ENCODE data around the gene SERPINA10.
"Not testable (repeated sequence)": the region's sequence is repeated elsewhere in the genome, so short reads cannot be mapped to it uniquely, and the experiment has no call there.

SERPINA10 gene

GRCh38 chr14:94313991-94314655 is 21.1 kb upstream of the SERPINA10 start:
- no peak for DNase-seq (ENCODE audit: low read depth in 4 of 4, low spot score in 1 of 4)

DNA sequence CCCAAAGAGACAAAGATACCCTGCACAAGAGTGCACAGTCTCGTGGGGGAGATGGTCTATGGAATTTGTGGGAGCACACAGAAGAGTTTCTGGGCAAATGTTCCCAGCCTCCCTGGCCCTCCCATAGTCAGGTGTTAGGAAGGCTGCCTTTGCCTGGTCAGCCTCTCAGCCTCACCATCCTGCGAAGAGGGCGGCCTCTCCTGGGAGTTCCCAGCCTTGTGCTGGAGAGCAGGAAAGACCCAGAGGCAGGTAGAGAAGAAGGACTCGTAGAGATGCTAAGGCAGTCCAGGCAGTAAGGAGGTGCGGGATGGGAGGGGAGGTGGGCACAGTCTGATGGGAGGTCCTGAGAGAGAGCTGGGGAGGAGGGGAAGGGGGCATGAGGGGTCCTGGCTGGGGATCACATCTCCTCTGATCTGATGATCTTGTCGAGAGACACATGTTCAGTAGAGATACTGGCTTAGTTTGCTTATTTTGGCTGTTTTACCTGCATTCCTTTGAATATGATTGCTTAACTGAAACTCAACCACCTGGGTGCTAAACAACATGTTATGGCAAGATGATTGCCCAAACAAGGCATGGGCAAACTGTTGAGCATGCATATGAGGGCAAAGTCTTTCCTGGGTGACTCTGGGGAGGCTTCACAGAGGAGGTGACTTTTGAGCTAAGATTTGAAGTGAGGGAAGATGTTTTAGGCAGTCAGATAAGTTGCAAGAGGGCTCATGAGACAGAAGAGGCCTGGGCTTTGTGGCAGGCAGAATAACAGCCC is 19.6 kb upstream of the SERPINA10 start:
- DNase-seq (ENCODE audit: low read depth in 4 of 4, low spot score in 1 of 4), result no peak

DNA sequence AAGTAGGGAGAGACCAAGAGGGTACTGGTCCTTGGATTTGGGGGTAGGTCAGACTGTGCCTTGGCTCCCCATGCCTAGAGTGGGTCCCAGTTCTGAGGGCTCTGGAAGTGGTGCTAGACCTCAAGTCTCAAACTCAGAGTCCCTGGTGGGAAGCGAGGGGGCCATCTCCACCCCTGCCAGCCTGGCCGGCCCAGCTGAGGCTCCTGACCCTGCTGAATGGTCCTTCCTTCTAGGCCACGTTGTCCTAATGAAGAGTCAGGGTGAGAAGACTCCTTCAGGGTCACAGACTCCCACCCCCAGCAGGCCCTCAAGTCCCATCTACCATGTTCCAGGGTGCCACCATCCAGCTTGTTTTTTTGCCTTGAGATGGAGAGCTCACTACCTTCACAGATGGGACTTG is 17.2 kb upstream of the SERPINA10 start:
- no peak for DNase-seq (ENCODE audit: low read depth in 4 of 4, low spot score in 1 of 4)

- DNase-seq (ENCODE audit: low read depth in 4 of 4, low spot score in 1 of 4), result no peak
Observed at GRCh38 chr14:94309721-94310120, 16.7 kb upstream of the SERPINA10 start.

DNA sequence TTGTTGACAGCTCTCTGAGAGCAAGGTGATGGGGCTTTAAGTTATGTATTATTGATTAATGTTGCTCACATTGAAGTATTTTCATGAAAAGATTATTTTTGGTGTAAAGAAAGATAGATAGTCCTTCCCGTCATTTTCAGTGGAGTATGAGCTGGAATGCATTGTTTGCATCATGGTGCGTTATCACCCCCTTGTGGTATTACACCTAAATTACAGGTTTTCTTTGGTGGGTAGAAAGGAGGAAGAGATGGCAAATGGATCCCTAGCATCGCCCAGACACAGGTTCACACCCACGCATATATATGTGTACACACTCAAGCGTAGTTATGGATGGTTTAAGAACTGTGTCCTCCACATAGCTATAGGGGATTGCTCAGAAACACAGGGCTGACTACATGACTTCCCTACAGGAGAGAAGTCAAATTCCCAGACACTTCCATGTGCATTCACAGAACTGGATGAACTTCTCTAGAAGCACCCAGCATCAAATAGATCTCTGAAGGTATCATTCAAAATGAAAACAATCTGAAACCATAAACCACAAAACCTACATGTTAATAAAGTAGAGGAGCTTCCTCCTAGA is 14.4 kb upstream of the SERPINA10 start:
- DNase-seq (ENCODE audit: low read depth in 4 of 4, low spot score in 1 of 4), result no peak

GRCh38 chr14:94306047-94306978 is 13.2 kb upstream of the SERPINA10 start:
- no peak for DNase-seq (ENCODE audit: low read depth in 4 of 4, low spot score in 1 of 4)

- DNase-seq (ENCODE audit: low read depth in 4 of 4, low spot score in 1 of 4), result no peak
Observed at GRCh38 chr14:94305620-94306019, 12.6 kb upstream of the SERPINA10 start.

DNA sequence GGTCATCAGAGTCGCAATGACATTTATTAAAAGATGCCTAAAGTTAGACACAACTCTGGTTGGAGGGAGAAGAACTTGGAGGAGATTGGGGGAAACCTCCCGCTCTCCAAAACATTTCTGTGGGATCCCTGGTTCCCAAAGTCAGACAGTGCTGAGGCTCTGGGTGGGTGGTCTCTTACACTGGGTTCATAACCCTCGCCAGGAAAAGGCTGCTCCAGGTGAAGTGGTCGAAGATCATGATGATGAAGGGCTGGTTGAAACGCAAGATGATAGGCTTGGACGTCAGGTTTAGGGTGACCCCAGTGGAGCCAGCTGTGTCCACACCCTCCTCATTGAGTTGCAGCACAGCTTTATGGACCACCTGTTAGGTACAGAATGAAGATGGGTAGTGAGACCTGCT is 11.2 kb upstream of the SERPINA10 start:
- DNase-seq (ENCODE audit: low read depth in 4 of 4, low spot score in 1 of 4), result no peak

DNA sequence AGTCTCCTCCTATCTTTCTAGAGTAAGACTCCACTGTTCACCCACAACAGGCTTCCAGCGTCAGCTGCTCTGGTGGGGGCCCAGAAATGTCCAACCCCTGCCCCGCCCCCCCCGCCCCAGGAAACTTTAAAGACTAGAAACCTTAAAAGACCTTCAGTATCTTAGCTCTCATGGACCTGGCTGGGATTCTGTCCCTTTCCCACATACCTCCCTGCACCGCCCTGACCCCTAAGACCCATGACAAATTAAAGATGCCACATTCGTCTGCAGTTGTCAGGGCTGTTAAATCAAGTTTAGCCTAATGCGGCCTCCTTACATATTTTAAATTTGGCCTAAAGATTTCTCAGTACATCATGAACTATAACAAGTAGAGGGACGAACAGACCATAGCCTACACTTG is 10.0 kb upstream of the SERPINA10 start:
- no peak for DNase-seq (ENCODE audit: low read depth in 4 of 4, low spot score in 1 of 4)

DNA sequence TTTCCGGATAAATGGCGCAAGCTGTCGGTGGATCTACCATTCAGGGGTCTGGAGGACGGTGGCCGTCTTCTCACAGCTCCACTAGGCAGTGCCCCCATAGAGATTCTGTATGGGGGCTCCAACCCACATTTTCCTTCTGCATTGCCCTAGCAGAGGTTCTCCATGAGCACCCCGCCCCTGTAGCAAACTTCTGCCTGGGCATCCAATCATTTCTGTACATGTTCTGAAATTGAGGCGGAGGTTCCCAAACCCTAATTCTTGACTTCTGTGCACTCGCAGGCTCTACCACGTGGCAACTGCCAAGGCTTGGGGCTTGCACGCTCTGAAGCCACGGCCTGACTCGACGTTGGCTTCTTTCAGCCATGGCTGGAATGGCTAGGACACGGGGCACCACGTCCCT is 5.1 kb upstream of the SERPINA10 start:
- DNase-seq (ENCODE audit: low read depth in 4 of 4, low spot score in 1 of 4), result no peak

GRCh38 chr14:94296181-94296545 is 3.1 kb upstream of the SERPINA10 start:
- not testable (repeated sequence) for DNase-seq (ENCODE audit: low read depth in 4 of 4, low spot score in 1 of 4)

DNA sequence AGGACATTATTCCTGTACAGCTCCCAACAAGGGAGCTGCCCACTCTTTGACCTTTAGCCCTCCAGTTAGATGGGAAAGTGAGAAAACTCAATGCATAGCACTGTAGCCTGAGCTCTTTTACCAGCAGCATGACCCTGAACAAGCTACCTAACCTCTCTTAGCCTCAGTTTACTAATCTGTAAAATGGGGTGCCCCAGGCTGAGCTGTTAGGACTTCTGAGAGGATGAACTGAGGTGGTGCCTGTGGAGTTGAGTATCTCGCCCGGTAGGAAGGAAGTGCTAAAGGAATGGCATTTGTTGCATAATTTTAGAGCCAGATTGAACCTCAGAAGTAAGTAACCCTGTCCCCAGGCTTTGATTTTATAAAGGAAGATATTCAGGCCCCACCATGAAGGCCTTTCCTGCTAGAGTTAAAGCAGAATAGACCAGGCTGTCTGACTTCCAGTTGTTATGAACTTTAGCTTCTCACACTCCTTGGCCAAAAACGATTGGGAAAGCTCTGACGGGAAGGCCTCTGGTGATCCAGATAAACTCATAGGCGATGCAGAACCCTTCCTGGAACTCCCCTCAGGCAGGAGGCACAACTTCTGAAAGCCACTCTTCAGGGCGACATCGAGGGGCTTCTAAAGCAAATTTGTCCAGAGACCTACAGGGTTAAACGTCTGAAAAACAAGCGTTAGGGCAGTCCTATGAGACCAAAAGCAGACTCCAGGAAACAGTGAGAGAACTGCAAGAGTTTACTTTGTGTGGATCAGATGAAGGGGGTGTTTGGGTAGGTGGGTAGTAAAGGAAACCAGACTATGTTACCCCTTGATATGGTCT is 2.5 kb upstream of the SERPINA10 start:
- DNase-seq (ENCODE audit: low read depth in 4 of 4, low spot score in 1 of 4), result no peak

GRCh38 chr14:94293578-94293924 is 483 bp upstream of the SERPINA10 start:
- no peak for DNase-seq (ENCODE audit: low read depth in 4 of 4, low spot score in 1 of 4)

DNA sequence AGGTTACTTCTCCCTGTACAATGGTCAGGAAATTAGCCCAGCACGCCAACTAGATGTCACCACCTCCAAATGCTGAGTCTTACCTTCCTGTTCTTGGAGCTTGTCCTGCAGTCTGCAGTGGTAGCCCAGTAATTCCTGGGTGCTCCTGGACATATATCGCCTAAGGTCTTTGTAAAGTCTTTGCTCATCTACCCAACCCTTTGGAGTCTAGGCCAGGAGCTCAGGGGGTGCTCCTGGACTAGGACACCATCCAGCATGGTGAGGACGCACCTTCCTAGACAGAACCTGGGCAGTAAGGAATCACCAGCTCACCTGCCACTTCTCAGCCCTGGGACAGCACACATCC is 569 bp downstream of the SERPINA10 start:
- no peak for DNase-seq (ENCODE audit: low read depth in 4 of 4, low spot score in 1 of 4)

- no peak for DNase-seq (ENCODE audit: low read depth in 4 of 4, low spot score in 1 of 4)
Observed at GRCh38 chr14:94291906-94292525, 1.1 kb downstream of the SERPINA10 start.

- no peak for DNase-seq (ENCODE audit: low read depth in 4 of 4, low spot score in 1 of 4)
Observed at GRCh38 chr14:94291159-94291905, 1.7 kb downstream of the SERPINA10 start.

GRCh38 chr14:94290197-94290596 is 2.9 kb downstream of the SERPINA10 start:
- DNase-seq (ENCODE audit: low read depth in 4 of 4, low spot score in 1 of 4), result no peak

DNA sequence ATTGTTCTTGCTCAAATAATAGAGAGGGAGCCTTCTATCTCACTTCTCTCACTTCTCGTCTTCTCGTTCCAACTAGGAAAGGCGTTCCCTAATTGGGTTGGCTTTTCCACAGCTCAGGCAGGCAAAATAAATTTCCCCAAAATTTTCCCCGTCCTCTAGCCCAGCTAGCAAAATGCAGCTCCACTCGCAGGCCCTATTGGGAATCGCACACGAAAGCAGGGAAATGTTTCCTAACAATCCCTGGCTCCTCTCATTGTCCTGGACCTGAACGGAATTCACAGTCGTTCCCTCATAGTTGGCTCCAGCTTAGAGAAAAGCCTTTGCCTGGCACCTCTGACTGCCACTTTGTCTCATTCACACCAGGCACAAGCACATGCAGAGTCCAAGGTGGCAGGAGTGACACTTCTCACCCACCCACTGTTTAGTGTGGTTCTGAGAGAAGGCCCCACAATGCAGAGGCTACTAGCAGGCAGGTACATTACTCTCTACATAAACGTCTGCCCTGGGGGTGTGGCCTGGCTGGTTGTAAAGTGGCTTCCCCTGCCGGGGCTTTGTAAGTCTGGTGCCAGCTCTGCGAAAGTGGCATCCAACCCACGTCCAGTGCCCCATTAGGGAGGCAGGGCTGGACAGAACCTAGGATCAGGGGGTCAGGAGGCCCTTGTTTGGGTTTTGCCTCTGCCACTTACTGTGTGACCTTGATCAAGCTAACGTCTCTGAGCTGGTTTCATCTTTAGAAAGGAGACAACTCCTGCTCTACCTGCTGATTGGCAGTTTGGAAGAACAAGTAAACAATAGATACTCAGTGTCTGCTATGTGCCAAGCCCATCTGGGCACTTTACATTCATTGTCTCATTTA is 4.2 kb downstream of the SERPINA10 start:
- DNase-seq (ENCODE audit: low read depth in 4 of 4, low spot score in 1 of 4), result no peak

GRCh38 chr14:94285158-94285557 is 7.9 kb downstream of the SERPINA10 start:
- no peak for DNase-seq (ENCODE audit: low read depth in 4 of 4, low spot score in 1 of 4)
